Activated naive CD4-positive, alpha-beta T cell (primary cell): ENCODE measurements around the gene COG3.

Experiments
- DNase-seq, 4 experiments: peaks; one replicate each; lab custom pipeline; 2025; lab: John Stamatoyannopoulos, UW

COG3 gene

GRCh38 chr13:45446181-45446580 is 18.6 kb upstream of the COG3 start:
- DNase-seq = no peak

GRCh38 chr13:45447050-45447661 is 17.6 kb upstream of the COG3 start:
- no peak for DNase-seq

GRCh38 chr13:45448965-45449559 is 15.7 kb upstream of the COG3 start:
- DNase-seq = no peak

GRCh38 chr13:45451282-45451681 is 13.5 kb upstream of the COG3 start:
- no peak for DNase-seq

GRCh38 chr13:45454204-45454603 is 10.5 kb upstream of the COG3 start:
- no peak for DNase-seq

- no peak for DNase-seq
These were observed 8.4 kb upstream of the COG3 start for GRCh38 chr13:45456196-45456972.

GRCh38 chr13:45464141-45464686 is 525 bp upstream of the COG3 start:
- DNase-seq = no peak

GRCh38 chr13:45466359-45466758 is 1.6 kb downstream of the COG3 start:
- no peak for DNase-seq

- DNase-seq = no peak
These were observed 3.9 kb downstream of the COG3 start for GRCh38 chr13:45468635-45469034.

GRCh38 chr13:45472171-45472705 is 7.5 kb downstream of the COG3 start:
- DNase-seq = no peak

- DNase-seq = peak in 1 of 4 experiments; percentile 3
These were observed 8.9 kb downstream of the COG3 start for GRCh38 chr13:45473627-45474026.

GRCh38 chr13:45474584-45475454 is 10.1 kb downstream of the COG3 start:
- DNase-seq = no peak

GRCh38 chr13:45479661-45480060 is 14.9 kb downstream of the COG3 start:
- no peak for DNase-seq

- DNase-seq = no peak
These were observed 16.9 kb downstream of the COG3 start for GRCh38 chr13:45481688-45482087.

- no peak for DNase-seq
These were observed 17.9 kb downstream of the COG3 start for GRCh38 chr13:45482571-45483173.

GRCh38 chr13:45487604-45488003 is 22.9 kb downstream of the COG3 start:
- no peak for DNase-seq

GRCh38 chr13:45490068-45490467 is 25.3 kb downstream of the COG3 start:
- DNase-seq = no peak

- no peak for DNase-seq
These were observed 27.8 kb downstream of the COG3 start for GRCh38 chr13:45492538-45492937.

- no peak for DNase-seq
These were observed 32.2 kb downstream of the COG3 start for GRCh38 chr13:45496942-45497341.

- no peak for DNase-seq
These were observed 35.9 kb downstream of the COG3 start for GRCh38 chr13:45500492-45501174.

- no peak for DNase-seq
These were observed 36.4 kb downstream of the COG3 start for GRCh38 chr13:45501175-45501526.
